Measurements from ENCODE around the gene CFAP65.

Gene CFAP65

GRCh38 chr2:219031005-219031738, 10.1 kb downstream of the CFAP65 start:
- no peak for DNase-seq

- DNase-seq = no peak
Measured at GRCh38 chr2:219030177-219030940, 11.0 kb downstream of the CFAP65 start.

- peak; percentile 67 for DNase-seq
Measured at GRCh38 chr2:219029829-219030165, 11.5 kb downstream of the CFAP65 start.

GRCh38 chr2:219028996-219029828, 12.1 kb downstream of the CFAP65 start:
- no peak for DNase-seq

- DNase-seq = no peak
Measured at GRCh38 chr2:219028141-219028540, 13.2 kb downstream of the CFAP65 start.

- DNase-seq = no peak
Measured at GRCh38 chr2:219027511-219028055, 13.7 kb downstream of the CFAP65 start.

- DNase-seq = no peak
Measured at GRCh38 chr2:219026946-219027345, 14.4 kb downstream of the CFAP65 start.

- no peak for DNase-seq
Measured at GRCh38 chr2:219025637-219026585, 15.4 kb downstream of the CFAP65 start.

- no peak for DNase-seq
Measured at GRCh38 chr2:219024059-219024458, 17.3 kb downstream of the CFAP65 start.

GRCh38 chr2:219023045-219023605, 18.2 kb downstream of the CFAP65 start:
- DNase-seq = no peak

- no peak for DNase-seq
Measured at GRCh38 chr2:219022616-219023015, 18.7 kb downstream of the CFAP65 start.

- DNase-seq = no peak
Measured at GRCh38 chr2:219022041-219022440, 19.3 kb downstream of the CFAP65 start.

GRCh38 chr2:219021591-219021990, 19.7 kb downstream of the CFAP65 start:
- no peak for DNase-seq

- DNase-seq = no peak
Measured at GRCh38 chr2:219020604-219021365, 20.5 kb downstream of the CFAP65 start.

GRCh38 chr2:219019436-219019835, 21.9 kb downstream of the CFAP65 start:
- DNase-seq = no peak

GRCh38 chr2:219018726-219019125, 22.6 kb downstream of the CFAP65 start:
- DNase-seq = no peak

- DNase-seq = no peak
Measured at GRCh38 chr2:219018286-219018685, 23.0 kb downstream of the CFAP65 start.

- DNase-seq = no peak
Measured at GRCh38 chr2:219017201-219017931, 23.9 kb downstream of the CFAP65 start.

GRCh38 chr2:219016721-219017120, 24.6 kb downstream of the CFAP65 start:
- DNase-seq = no peak

- no peak for DNase-seq
Measured at GRCh38 chr2:219010873-219011272, 30.4 kb downstream of the CFAP65 start.
